H9 (cell line): ENCODE results near the gene ATRN. TPM values are rescaled to one million over a fixed set of nuclear protein-coding genes. Genes with fewer than 3 reads are reported as not detected.

Experiments
- DNase-seq: peaks from one replicate; pipeline ENCODE4 v3.0.0-alpha.2; 2017
- H2AFZ ChIP-seq: one replicate; pipeline ENCODE4 v1.6.1; 2013; ENCODE audit warnings: mild to moderate bottlenecking, low read length, control low read depth, moderate library complexity
- H2AK5ac ChIP-seq: 2 replicates; pipeline ENCODE4 v1.6.1; 2013; ENCODE audit warnings: low read length, control low read depth, mixed read lengths; ENCODE audit not compliant: insufficient read length
- H2BK120ac ChIP-seq: one replicate; pipeline ENCODE4 v1.6.1; 2013; ENCODE audit warnings: low read depth, mild to moderate bottlenecking, low read length, control low read depth, inconsistent platforms; ENCODE audit not compliant: poor library complexity, severe bottlenecking
- H2BK12ac ChIP-seq: 2 replicates; pipeline ENCODE4 v1.6.1; 2013; ENCODE audit warnings: low read length, control low read depth, mixed read lengths, low read depth; ENCODE audit not compliant: insufficient read length
- H2BK15ac ChIP-seq: 2 replicates; pipeline ENCODE4 v1.6.1; 2013; ENCODE audit warnings: low read depth, low read length, control low read depth
- H2BK20ac ChIP-seq: one replicate; pipeline ENCODE4 v1.6.1; 2013; ENCODE audit warnings: low read depth, mild to moderate bottlenecking, low read length, control low read depth, inconsistent platforms; ENCODE audit not compliant: poor library complexity, severe bottlenecking
- H2BK5ac ChIP-seq: 2 replicates; pipeline ENCODE4 v1.6.1; 2013; ENCODE audit warnings: low read length, control low read depth, mixed read lengths; ENCODE audit not compliant: insufficient read length
- H3K14ac ChIP-seq: 2 replicates; pipeline ENCODE4 v1.6.1; 2013; ENCODE audit warnings: low read length, control low read depth; ENCODE audit not compliant: insufficient read depth
- H3K18ac ChIP-seq: 2 replicates; pipeline ENCODE4 v1.6.1; 2013; ENCODE audit warnings: low read depth, mild to moderate bottlenecking, mixed read lengths, low read length, control low read depth; ENCODE audit not compliant: insufficient read length
- H3K23ac ChIP-seq: 2 replicates; pipeline ENCODE4 v1.6.1; 2013; ENCODE audit warnings: low read length, control low read depth, mixed read lengths, low read depth; ENCODE audit not compliant: insufficient read length
- H3K23me2 ChIP-seq: 2 replicates; pipeline ENCODE4 v1.6.1; 2013; ENCODE audit warnings: low read depth, mild to moderate bottlenecking, mixed read lengths, low read length, control low read depth; ENCODE audit not compliant: insufficient read length, poor library complexity, severe bottlenecking
- H3K27ac ChIP-seq: 2 replicates; pipeline ENCODE4 v1.5.1; 2013; ENCODE audit warnings: low read length, control low read depth, mixed read lengths, low read depth; ENCODE audit not compliant: insufficient read length
- H3K27me3 ChIP-seq: 2 replicates; pipeline ENCODE4 v1.6.1; 2013; ENCODE audit warnings: low read length, control low read depth, inconsistent platforms; ENCODE audit not compliant: insufficient read depth
- H3K4ac ChIP-seq: 2 replicates; pipeline ENCODE4 v1.6.1; 2013; ENCODE audit warnings: low read depth, mild to moderate bottlenecking, control low read depth, inconsistent platforms, low read length, moderate library complexity
- H3K4me1 ChIP-seq: 2 replicates; pipeline ENCODE4 v1.6.1; 2013; ENCODE audit warnings: low read length, control low read depth, inconsistent platforms; ENCODE audit not compliant: insufficient read depth
- H3K4me2 ChIP-seq: 2 replicates; pipeline ENCODE4 v1.6.1; 2013; ENCODE audit warnings: low read length, control low read depth, mixed read lengths; ENCODE audit not compliant: insufficient read length, insufficient read depth
- H3K56ac ChIP-seq: 2 replicates; pipeline ENCODE4 v1.6.1; 2013; ENCODE audit warnings: low read depth, mild to moderate bottlenecking, mixed read lengths, low read length, control low read depth; ENCODE audit not compliant: insufficient read length
- H3K79me1 ChIP-seq: 2 replicates; pipeline ENCODE4 v1.6.1; 2013; ENCODE audit warnings: low read depth, mild to moderate bottlenecking, moderate library complexity, low read length, control low read depth, inconsistent platforms; ENCODE audit not compliant: insufficient read depth, poor library complexity, severe bottlenecking
- H3K79me2 ChIP-seq: 2 replicates; pipeline ENCODE4 v1.6.1; 2013; ENCODE audit warnings: low read length, control low read depth, inconsistent platforms; ENCODE audit not compliant: insufficient read depth
- H3K9ac ChIP-seq: 2 replicates; pipeline ENCODE4 v1.6.1; 2013; ENCODE audit warnings: low read length, control low read depth, mixed read lengths; ENCODE audit not compliant: insufficient read length; ENCODE audit errors: extremely low read depth
- H3K9me3 ChIP-seq: one replicate; pipeline ENCODE4 v1.6.1; 2013; ENCODE audit warnings: low read depth, low read length, inconsistent platforms; ENCODE audit not compliant: control insufficient read depth
- H3T11ph ChIP-seq: one replicate; pipeline ENCODE4 v1.6.1; 2013; ENCODE audit warnings: mild to moderate bottlenecking, low read length, control low read depth, inconsistent platforms
- H4K20me1 ChIP-seq: one replicate; pipeline ENCODE4 v1.6.1; 2013; ENCODE audit not compliant: control insufficient read depth, insufficient read length, insufficient read depth
- H4K5ac ChIP-seq: 2 replicates; pipeline ENCODE4 v1.6.1; 2013; ENCODE audit warnings: low read depth, mild to moderate bottlenecking, mixed read lengths, low read length, control low read depth; ENCODE audit not compliant: insufficient read length
- H4K8ac ChIP-seq: replicated peaks from 2 replicates; pipeline ENCODE4 v1.6.1; 2013; ENCODE audit warnings: low read length, control low read depth, mixed read lengths, low read depth; ENCODE audit not compliant: insufficient read length
- H4K91ac ChIP-seq: 2 replicates; pipeline ENCODE4 v1.6.1; 2013; ENCODE audit warnings: low read depth, mild to moderate bottlenecking, moderate library complexity, mixed read lengths, low read length, control low read depth; ENCODE audit not compliant: insufficient read length
- H3K27ac Mint-ChIP-seq, 3 experiments: 2 replicates in 2 of 3; 3 replicates in 1 of 3; pipeline ENCODE4 v1.8.0; 2020 to 2021; ENCODE audit warnings: mixed read lengths in 3 of 3, mild to moderate bottlenecking in 1 of 3, moderate library complexity in 1 of 3
- H3K27me3 Mint-ChIP-seq: 2 replicates; pipeline ENCODE4 v1.8.0; 2021; ENCODE audit warnings: low read depth, mild to moderate bottlenecking, moderate library complexity, mixed read lengths
- H3K36me3 Mint-ChIP-seq, 3 experiments: 2 replicates in 2 of 3; 3 replicates in 1 of 3; pipeline ENCODE4 v1.8.0; 2020 to 2021; ENCODE audit warnings: low read depth in 3 of 3, mixed read lengths in 3 of 3; ENCODE audit not compliant: insufficient read depth in 1 of 3
- H3K4me1 Mint-ChIP-seq, 2 experiments: 2 replicates each; pipeline ENCODE4 v1.8.0; 2020; ENCODE audit warnings: mixed read lengths in 2 of 2
- H3K4me3 Mint-ChIP-seq, 2 experiments: 2 replicates in 1 of 2; 3 replicates in 1 of 2; pipeline ENCODE4 v1.8.0; 2020 to 2021; ENCODE audit warnings: mild to moderate bottlenecking in 2 of 2, mixed read lengths in 2 of 2, moderate library complexity in 1 of 2
- H3K9me3 Mint-ChIP-seq, 2 experiments: 2 replicates in 1 of 2; 3 replicates in 1 of 2; pipeline ENCODE4 v1.8.0; 2020; ENCODE audit warnings: mild to moderate bottlenecking in 2 of 2, mixed read lengths in 2 of 2, moderate library complexity in 1 of 2
- total RNA-seq: library from RNA; stranded (reverse); gene quantifications from 2 replicates; pipeline ENCODE4 v1.2.1, GENCODE V29; 2021
- TF ChIP-seq, protein P1 (sequence below): fragments of 200-600 bp; sonication (generic); conservative IDR thresholded peaks from 3 replicates; pipeline ENCODE4 v1.8.0; 2021; ENCODE audit warnings: antibody characterized with exemption, mild to moderate bottlenecking

The ATRN gene
- total RNA-seq, 1 experiment from 2014 or later: 23.1 TPM

GRCh38 chr20:3551681-3552434 is 81.0 kb downstream of the ATRN start:
- Histone ChIP-seq H3K23me2 (no peaks in the 10 kb centered on the region), H3K27ac (no peak overlapping the region), H4K5ac (no peak overlapping the region), H3K4me2 (no peak overlapping the region), H2BK15ac (no peak overlapping the region), H3K56ac (no peak overlapping the region), H3K9me3 (no peaks in the 10 kb centered on the region), H3K4me1 (no peaks in the 10 kb centered on the region), H2BK20ac (no peak overlapping the region), H3T11ph (no peak overlapping the region), H3K18ac (no peak overlapping the region), H4K20me1 (no peaks in the 10 kb centered on the region), H4K91ac (no peak overlapping the region), H3K79me1 (no peaks in the 10 kb centered on the region), H2BK120ac (no peak overlapping the region), H4K8ac (no peak overlapping the region), H3K79me2 (no peaks in the 10 kb centered on the region), H3K14ac (no peak overlapping the region), H2BK12ac (no peak overlapping the region), H2AFZ (no peak overlapping the region), H3K4ac (no peak overlapping the region), H3K9ac (no peak overlapping the region), H3K27me3 (no peaks in the 10 kb centered on the region), H2BK5ac (no peak overlapping the region), H2AK5ac (no peak overlapping the region), H3K23ac (no peak overlapping the region)
- no peak for DNase-seq
- H3K4me3 Mint-ChIP-seq: no peak overlapping the region
- TF ChIP-seq, protein P1, sequence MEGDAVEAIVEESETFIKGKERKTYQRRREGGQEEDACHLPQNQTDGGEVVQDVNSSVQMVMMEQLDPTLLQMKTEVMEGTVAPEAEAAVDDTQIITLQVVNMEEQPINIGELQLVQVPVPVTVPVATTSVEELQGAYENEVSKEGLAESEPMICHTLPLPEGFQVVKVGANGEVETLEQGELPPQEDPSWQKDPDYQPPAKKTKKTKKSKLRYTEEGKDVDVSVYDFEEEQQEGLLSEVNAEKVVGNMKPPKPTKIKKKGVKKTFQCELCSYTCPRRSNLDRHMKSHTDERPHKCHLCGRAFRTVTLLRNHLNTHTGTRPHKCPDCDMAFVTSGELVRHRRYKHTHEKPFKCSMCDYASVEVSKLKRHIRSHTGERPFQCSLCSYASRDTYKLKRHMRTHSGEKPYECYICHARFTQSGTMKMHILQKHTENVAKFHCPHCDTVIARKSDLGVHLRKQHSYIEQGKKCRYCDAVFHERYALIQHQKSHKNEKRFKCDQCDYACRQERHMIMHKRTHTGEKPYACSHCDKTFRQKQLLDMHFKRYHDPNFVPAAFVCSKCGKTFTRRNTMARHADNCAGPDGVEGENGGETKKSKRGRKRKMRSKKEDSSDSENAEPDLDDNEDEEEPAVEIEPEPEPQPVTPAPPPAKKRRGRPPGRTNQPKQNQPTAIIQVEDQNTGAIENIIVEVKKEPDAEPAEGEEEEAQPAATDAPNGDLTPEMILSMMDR: no peak
- H3K4me1 Mint-ChIP-seq: no peaks in the 10 kb centered on the region
- no peaks in the 10 kb centered on the region for H3K9me3 Mint-ChIP-seq
- no peak overlapping the region; a peak in 1 of 7 replicates for H3K27ac Mint-ChIP-seq
- no peaks in the 10 kb centered on the region for H3K27me3 Mint-ChIP-seq
- H3K36me3 Mint-ChIP-seq: peaks cover 0 to 2% (median 0%) of the 10 kb centered on the region in 3 experiments; a peak in 1 of 7 replicates
